Renal pelvis (tissue), 4 donors: Measurements from ENCODE around the gene ASXL3. TPM values are rescaled to one million over a fixed set of nuclear protein-coding genes. Genes with fewer than 3 reads are reported as not detected.

Experiments
- DNase-seq: peaks from one replicate; pipeline ENCODE4 v3.0.0-alpha.2; 2013
- polyA plus RNA-seq, 3 donors: library from polyadenylated mRNA; unstranded; fragments of 120-200 nt; gene quantifications; one replicate each; pipeline ENCODE4 v1.2.1, GENCODE V29; 2013; ENCODE audit not compliant: insufficient read length in 3 of 3

The ASXL3 gene
- polyA plus RNA-seq, 3 donors: 5.8 to 8.5 (median 7.9) TPM

- DNase-seq: no peak
These were observed 139.3 kb downstream of the ASXL3 start for GRCh38 chr18:33717339-33717738.

DNA sequence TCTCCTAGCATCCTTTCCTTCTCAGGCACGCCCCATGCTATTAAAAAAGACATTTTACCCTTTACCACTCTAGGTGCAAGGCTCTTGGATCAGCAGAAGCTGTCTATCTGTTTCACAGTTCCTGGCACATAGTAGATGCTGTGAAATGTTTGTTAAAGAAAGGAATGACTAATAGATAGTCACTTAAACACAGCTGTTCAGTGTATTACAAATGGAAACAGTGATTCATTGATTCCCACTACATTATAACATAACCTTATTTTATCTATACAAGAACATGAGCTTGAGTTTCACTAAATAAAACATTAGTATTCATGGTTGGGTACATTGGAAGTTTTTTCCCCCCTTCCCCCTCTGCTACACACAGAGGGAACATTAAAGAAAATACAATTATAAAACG is 142.1 kb downstream of the ASXL3 start:
- DNase-seq: no peak

DNA sequence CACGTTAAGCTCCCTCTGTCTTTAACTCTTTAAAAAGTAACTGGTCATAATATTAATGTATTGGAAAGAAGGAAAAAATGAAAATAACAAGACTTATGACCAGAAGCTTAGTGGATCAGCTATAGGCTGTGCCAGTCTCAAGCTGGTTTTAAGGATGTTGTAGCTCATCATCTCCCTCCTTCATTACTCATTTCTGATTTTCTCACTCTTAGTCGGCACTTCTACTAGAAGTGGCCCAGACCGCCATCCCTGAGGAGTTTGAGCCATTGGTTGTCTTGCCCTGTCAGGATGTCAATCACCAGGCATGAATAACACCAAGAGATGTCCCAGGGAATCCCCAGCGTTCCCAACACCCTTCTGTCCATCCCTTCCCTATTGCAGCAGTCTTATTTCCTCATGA is 151.5 kb downstream of the ASXL3 start:
- DNase-seq: no peak

- no peak for DNase-seq
These were observed 155.4 kb downstream of the ASXL3 start for GRCh38 chr18:33733376-33733775.

DNA sequence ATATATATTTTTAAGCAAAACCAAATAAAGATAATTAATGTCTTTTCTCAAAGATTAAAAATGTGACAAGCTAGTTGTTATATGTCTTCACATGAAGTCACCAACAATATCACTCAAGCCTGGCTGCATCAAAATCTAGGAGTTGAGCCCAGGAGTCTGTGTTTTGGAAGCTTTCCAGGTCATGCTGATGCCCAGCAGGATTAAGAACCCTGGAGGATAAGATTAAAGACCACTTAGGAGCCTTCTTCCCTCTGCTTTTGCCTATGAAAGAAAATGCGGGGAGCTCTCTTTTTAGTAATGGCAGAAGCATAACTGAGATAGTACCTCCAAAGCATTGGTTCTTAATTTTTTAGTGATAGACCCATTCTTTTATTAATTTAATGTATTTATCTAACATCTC is 157.4 kb downstream of the ASXL3 start:
- no peak for DNase-seq

- no peak for DNase-seq
These were observed 163.7 kb downstream of the ASXL3 start for GRCh38 chr18:33741760-33742159.

DNA sequence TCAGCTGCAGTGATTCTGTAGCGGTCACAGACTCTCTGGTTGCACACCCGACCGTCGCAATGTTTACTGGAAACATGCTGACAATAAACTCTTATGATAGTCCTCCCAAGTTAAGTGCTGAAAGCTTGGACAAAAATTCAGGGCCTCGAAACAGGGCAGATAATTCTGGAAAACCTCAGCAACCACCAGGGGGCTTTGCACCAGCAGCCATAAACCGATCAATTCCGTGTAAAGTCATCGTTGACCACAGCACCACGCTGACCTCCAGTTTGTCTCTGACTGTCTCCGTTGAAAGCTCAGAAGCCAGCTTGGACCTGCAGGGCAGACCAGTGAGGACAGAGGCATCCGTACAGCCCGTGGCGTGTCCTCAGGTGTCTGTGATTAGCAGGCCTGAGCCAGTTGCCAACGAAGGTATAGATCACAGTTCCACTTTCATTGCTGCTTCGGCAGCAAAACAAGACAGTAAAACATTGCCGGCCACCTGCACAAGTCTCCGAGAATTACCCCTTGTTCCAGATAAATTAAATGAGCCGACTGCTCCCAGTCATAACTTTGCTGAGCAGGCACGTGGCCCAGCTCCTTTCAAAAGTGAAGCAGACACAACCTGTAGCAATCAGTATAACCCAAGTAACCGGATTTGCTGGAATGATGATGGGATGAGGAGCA is 166.1 kb downstream of the ASXL3 start:
- DNase-seq: no peak

GRCh38 chr18:33745151-33745795 is 167.3 kb downstream of the ASXL3 start:
- DNase-seq: no peak

DNA sequence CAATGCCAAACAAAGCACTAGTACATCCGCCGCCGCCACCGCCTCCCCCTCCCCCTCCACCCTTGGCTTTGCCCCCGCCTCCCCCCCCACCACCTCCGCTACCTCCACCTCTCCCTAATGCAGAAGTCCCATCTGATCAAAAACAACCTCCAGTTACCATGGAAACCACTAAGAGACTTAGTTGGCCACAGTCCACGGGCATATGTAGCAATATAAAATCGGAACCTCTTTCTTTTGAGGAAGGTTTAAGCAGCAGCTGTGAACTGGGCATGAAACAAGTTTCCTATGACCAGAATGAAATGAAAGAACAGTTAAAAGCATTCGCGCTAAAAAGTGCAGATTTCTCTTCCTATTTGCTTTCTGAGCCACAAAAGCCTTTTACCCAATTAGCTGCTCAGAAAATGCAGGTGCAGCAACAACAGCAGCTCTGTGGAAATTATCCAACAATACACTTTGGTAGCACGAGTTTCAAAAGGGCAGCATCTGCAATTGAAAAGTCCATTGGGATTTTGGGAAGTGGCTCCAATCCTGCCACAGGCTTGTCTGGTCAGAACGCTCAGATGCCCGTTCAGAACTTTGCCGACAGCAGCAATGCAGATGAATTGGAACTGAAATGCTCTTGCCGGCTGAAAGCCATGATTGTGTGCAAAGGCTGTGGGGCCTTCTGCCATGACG is 168.0 kb downstream of the ASXL3 start:
- no peak for DNase-seq

DNA sequence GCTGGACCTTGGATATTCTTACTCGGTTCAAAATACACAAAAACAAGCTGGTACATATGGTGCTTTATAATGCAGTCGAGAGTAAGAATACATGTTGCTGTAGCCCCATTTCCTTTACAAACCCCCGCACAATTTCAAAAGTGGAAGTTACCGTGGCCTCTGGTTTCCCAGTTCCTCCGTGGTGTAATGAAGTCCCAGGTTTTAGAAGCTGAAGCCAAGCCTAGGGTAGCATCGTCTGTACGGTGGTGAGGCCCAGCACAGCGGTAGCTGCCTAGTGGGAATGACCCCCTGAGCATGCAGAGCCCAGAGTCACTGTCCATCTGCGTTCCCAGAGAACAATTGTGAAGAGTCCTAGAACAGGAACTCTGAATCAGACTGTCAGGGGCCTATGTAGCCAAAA is 171.8 kb downstream of the ASXL3 start:
- DNase-seq: no peak

DNA sequence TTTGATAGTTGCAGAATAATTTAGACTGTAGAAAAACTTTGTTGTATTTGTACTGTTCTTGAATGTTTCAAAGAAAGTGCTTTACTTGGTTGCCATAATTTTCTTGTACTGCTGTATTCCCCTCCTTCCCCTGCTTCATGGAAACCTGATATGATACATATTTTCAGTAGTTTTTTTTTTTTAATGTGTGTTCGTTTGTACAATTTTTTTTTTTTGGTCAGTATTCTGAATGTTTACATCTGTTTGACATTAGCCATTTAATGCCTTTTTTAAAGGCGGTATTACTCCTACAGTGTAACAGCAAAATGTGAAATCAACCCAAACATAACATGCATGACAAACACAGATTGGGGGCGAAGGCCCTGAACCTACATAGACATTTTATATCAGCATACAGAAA is 172.3 kb downstream of the ASXL3 start:
- DNase-seq: no peak

DNA sequence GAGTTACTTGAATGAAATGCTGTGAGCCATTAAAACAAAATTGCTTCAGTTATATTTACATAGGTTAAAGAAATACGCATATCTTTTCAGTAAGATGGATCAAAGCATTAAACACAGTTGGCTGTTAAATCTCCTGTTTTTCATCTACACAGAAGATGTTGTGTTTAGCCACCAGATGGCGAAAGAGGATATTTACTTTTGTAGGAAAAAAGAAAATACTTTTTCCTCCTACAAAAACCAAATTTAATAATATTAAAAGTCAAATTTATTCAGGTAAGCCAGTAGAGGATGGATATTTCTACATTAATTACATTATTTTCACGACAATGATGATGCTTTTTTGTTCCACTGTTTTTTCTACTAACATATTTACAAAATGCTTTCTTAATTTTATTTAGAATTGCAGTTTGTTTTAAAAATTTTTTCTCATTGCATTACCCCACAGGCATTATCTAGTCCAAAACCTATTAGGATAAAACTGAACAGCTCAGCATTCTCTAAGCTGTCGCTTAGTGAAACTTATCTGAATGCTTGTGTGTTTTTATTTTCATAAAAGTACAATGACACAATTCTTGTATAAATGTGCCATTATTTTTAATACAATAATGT is 173.7 kb downstream of the ASXL3 start:
- DNase-seq: no peak

- no peak for DNase-seq
These were observed 177.4 kb downstream of the ASXL3 start for GRCh38 chr18:33755391-33755790.

DNA sequence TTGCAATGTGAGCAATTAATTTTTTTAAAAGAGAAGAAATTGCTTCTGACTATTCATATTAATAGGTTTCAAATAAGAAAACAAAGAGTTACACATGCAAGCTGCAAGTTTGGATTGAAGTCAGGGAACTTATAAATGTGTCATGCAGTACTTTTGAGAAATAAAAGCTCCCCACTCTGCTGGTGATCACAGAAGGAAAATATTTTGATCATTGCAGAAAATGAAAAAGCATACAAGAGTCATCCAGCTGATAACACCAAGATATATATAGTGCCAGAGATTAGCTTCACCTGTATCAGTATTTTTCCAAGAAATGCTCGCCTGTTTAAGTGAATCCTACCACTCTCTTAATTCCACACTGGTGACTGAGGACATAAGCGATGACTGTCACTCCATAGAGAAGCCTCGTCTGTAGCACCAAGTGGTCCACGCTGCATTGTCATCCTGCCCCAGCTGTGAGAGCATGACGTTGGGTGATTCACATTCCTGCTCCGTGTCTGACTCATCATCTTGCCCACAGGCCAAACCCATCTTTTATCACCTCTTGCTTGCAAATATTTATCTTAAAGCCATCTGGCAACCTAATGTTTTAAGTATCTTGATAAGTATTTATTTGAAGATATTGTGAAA is 178.0 kb downstream of the ASXL3 start:
- DNase-seq: no peak

- no peak for DNase-seq
These were observed 179.0 kb downstream of the ASXL3 start for GRCh38 chr18:33757037-33757436.

- DNase-seq: peak; percentile 29
These were observed 183.3 kb downstream of the ASXL3 start for GRCh38 chr18:33761363-33761762.

DNA sequence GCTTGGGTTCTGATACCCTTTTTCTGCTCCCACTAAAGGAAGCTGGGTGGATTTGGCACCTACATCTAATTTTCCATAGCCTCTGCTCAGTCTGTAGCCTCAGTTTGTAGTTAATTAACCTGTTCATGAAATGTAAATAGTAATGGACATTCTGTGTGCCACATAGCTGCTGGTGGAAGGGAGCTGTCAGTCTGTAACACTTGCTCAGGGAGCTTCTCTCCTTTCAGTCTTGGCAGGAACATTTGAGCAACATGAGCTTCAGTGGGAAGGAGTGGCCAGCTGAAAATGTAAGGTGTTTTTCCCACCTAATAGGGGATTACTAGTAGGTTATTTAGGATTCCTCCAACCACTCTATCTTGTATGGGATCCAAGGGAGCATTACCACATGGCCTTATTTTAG is 203.4 kb downstream of the ASXL3 start:
- DNase-seq: no peak

Other genes with a start within 250 kb of the ASXL3 start
- gene CCDC178, start 137.5 kb upstream of the ASXL3 start, polyA plus RNA-seq: 1 to 10 TPM; 1.6 to 1.9 (median 1.9) TPM